Measurements from ENCODE around the gene IPO13. TPM values are rescaled to one million over a fixed set of nuclear protein-coding genes. Genes with fewer than 3 reads are reported as not detected.

IPO13 gene
- total RNA-seq, 2 experiments from 2014 or later = 22.0 to 27.2 TPM

GRCh38 chr1:43958351-43959255 lies 11.9 kb downstream of the IPO13 start:
- CTCF ChIA-PET = interaction anchor here (1.1 to 1.7 kb wide), 4 partner anchors 12 to 24 kb away, joined by 3 to 5 read pairs (median 4); partner anchors contain the start of genes DPH2 and IPO13
- no peak for DNase-seq
- Mint-ChIP-seq H3K36me3 (ENCODE audit: low read depth) (peaks cover 9% of the 10 kb centered on the region), H3K27ac (no peak overlapping the region), H3K4me3 (no peak overlapping the region), H3K27me3 (no peaks in the 10 kb centered on the region), H3K9me3 (no peaks in the 10 kb centered on the region), H3K4me1 (peaks cover 6% of the 10 kb centered on the region)
- POLR2A ChIA-PET = no interaction called here

DNA sequence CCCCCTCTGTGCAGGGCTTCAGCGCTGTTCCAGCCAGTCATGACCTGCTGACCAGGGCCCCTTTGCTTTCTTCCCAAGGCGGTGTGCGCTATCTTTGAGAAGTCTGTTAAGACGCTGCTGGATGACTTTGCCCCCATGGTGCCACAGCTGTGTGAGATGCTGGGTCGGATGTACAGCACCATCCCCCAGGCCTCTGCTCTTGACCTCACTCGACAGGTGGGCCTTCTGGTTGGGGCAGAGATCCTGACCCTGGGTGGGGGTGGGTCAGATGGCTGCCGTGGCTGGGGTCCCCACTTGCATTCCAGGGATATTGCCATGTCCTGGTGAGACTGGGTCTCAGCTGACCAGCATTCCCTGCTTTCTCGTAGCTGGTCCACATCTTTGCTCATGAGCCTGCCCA lies 14.0 kb downstream of the IPO13 start:
- peaks cover 6% of the 10 kb centered on the region for H3K4me1 Mint-ChIP-seq
- ChIA-PET CTCF (interaction anchor here (0.7 kb wide), 1 partner anchor 14 kb away, joined by 3 read pairs; the partner anchor contains the start of gene ATP6V0B), POLR2A (no interaction called here)
- no peak for DNase-seq
- peaks cover 9% of the 10 kb centered on the region for H3K36me3 Mint-ChIP-seq (ENCODE audit: low read depth)
- no peaks in the 10 kb centered on the region for H3K27me3 Mint-ChIP-seq
- H3K27ac Mint-ChIP-seq = no peak overlapping the region
- H3K9me3 Mint-ChIP-seq = no peaks in the 10 kb centered on the region
- no peak overlapping the region for H3K4me3 Mint-ChIP-seq

DNA sequence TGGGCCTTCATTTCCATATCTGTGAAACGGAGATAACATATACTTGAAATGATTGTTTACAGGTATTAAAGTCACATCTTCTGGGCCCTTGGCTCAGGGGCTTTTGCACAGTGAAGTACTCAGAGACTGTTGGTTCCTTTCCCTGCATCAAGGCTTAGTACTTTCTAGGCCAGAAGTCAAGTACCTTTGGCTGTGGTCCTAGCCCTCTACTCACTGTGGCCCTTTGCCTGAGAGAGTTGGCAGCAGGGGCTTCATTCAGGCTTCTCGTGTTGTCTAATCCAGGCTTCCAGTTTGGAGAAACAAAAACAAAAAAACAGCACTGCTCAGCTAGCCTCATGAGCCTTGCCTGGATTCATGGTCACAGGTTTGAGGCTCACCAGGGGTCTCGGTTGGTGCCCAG lies 14.9 kb downstream of the IPO13 start:
- CTCF ChIA-PET = interaction anchor here (0.6 to 1.0 kb wide), 3 partner anchors 8 to 14 kb away, joined by 3 read pairs; partner anchors contain the start of gene ATP6V0B
- POLR2A ChIA-PET = no interaction called here
- Mint-ChIP-seq H3K4me1 (peaks cover 6% of the 10 kb centered on the region), H3K36me3 (ENCODE audit: low read depth) (peaks cover 9% of the 10 kb centered on the region), H3K27me3 (no peaks in the 10 kb centered on the region), H3K9me3 (no peaks in the 10 kb centered on the region), H3K27ac (no peak overlapping the region), H3K4me3 (no peak overlapping the region)
- DNase-seq = no peak

DNA sequence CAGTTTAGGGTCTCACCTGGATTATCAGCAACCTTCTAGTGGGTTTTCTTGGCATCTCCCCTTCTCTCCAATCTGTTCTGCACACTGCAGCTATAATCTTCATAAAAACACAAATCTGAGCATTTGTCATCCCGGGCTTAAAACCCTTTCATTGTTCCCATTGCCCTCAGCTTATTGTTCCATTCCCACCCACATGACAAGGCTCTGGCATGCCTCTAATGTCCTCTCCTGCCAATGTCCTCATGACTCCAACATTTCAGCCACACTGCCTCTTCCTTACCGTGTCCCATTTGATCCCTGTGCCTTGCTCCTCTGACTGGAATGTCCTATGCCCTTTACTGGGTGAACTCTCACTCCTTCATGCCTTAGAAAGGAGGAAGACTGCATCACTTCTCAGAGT lies 15.6 kb downstream of the IPO13 start:
- Mint-ChIP-seq H3K4me3 (no peak overlapping the region), H3K4me1 (peaks cover 6% of the 10 kb centered on the region), H3K9me3 (no peaks in the 10 kb centered on the region), H3K27ac (no peak overlapping the region), H3K27me3 (no peaks in the 10 kb centered on the region), H3K36me3 (ENCODE audit: low read depth) (peaks cover 9% of the 10 kb centered on the region)
- CTCF ChIA-PET = interaction anchor here (0.6 to 1.3 kb wide), 3 partner anchors 9 to 15 kb away, joined by 3 read pairs; no protein-coding TSS in a partner anchor
- POLR2A ChIA-PET = no interaction called here
- DNase-seq = no peak

DNA sequence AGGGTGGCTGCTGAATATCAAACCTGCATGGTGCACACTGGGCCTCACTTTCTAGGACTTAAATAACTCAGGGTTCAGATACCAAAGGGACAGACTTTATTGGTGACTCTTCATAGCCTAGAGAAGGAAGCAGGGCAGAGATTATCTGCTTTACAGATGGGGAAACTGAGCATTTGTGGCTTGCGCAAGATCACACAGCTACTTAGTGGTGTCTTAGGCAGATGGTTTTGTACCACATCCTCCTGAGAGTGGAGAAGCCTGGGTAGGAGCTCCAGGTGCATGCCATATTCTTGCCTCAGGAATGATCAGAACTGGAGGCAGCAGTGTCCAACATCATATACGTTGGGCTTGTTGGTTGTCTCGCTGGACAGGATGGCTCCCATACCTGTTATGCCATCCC lies 16.3 kb downstream of the IPO13 start:
- H3K27ac Mint-ChIP-seq = no peak overlapping the region
- peaks cover 8% of the 10 kb centered on the region for H3K36me3 Mint-ChIP-seq (ENCODE audit: low read depth)
- ChIA-PET CTCF (interaction anchor here (0.6 to 1.3 kb wide), 2 partner anchors 9 to 132 kb away, joined by 3 read pairs; no protein-coding TSS in a partner anchor), POLR2A (no interaction called here)
- H3K4me3 Mint-ChIP-seq = no peak overlapping the region
- DNase-seq = no peak
- H3K27me3 Mint-ChIP-seq = no peaks in the 10 kb centered on the region
- H3K4me1 Mint-ChIP-seq = peaks cover 6% of the 10 kb centered on the region
- no peaks in the 10 kb centered on the region for H3K9me3 Mint-ChIP-seq

GRCh38 chr1:43963890-43964289 lies 17.1 kb downstream of the IPO13 start:
- CTCF ChIA-PET = interaction anchor here (0.8 to 1.3 kb wide), 5 partner anchors 8 to 223 kb away, joined by 3 read pairs; no protein-coding TSS in a partner anchor
- Mint-ChIP-seq H3K4me3 (no peak overlapping the region), H3K4me1 (peaks cover 6% of the 10 kb centered on the region), H3K27ac (no peak overlapping the region), H3K36me3 (ENCODE audit: low read depth) (peaks cover 5% of the 10 kb centered on the region), H3K27me3 (no peaks in the 10 kb centered on the region), H3K9me3 (no peaks in the 10 kb centered on the region)
- POLR2A ChIA-PET = no interaction called here
- no peak for DNase-seq

- Mint-ChIP-seq H3K9me3 (no peaks in the 10 kb centered on the region), H3K36me3 (ENCODE audit: low read depth) (peaks cover 5% of the 10 kb centered on the region), H3K4me3 (no peak overlapping the region), H3K27ac (no peak overlapping the region), H3K27me3 (no peaks in the 10 kb centered on the region), H3K4me1 (peaks cover 18% of the 10 kb centered on the region)
- ChIA-PET POLR2A (no interaction called here), CTCF (interaction anchor here (1.4 kb wide), 1 partner anchor 10 kb away, joined by 5 read pairs; no protein-coding TSS in a partner anchor)
- no peak for DNase-seq
Measured at GRCh38 chr1:43965316-43965715, 18.6 kb downstream of the IPO13 start.

GRCh38 chr1:43968348-43968948 lies 21.7 kb downstream of the IPO13 start:
- no peak overlapping the region for H3K27ac Mint-ChIP-seq
- ChIA-PET POLR2A (no interaction called here), CTCF (interaction anchor here (1.3 kb wide), 1 partner anchor 11 kb away, joined by 3 read pairs; no protein-coding TSS in a partner anchor)
- no peak overlapping the region for H3K4me3 Mint-ChIP-seq
- peak; percentile 54 for DNase-seq
- H3K4me1 Mint-ChIP-seq = peaks cover 24% of the 10 kb centered on the region
- H3K9me3 Mint-ChIP-seq = no peaks in the 10 kb centered on the region
- H3K27me3 Mint-ChIP-seq = no peaks in the 10 kb centered on the region
- peaks cover 14% of the 10 kb centered on the region for H3K36me3 Mint-ChIP-seq (ENCODE audit: low read depth)

GRCh38 chr1:43969416-43969745 lies 22.6 kb downstream of the IPO13 start:
- Mint-ChIP-seq H3K36me3 (ENCODE audit: low read depth) (peaks cover 20% of the 10 kb centered on the region), H3K9me3 (no peaks in the 10 kb centered on the region), H3K4me3 (peak overlapping the region; percentile 93), H3K27ac (peak overlapping the region; percentile 68), H3K27me3 (no peaks in the 10 kb centered on the region), H3K4me1 (peaks cover 33% of the 10 kb centered on the region)
- ChIA-PET POLR2A (no interaction called here), CTCF (interaction anchor here (0.8 to 2.5 kb wide), 3 partner anchors 20 to 35 kb away, joined by 5 to 11 read pairs (median 7); no protein-coding TSS in a partner anchor)
- no peak for DNase-seq

GRCh38 chr1:43969746-43970466 lies 23.2 kb downstream of the IPO13 start, which contains the start of gene DPH2:
Gene DPH2, plus strand, starts transcription at chr1:43970010. Its CDS starts 166 bp downstream, at chr1:43970176.
- ChIA-PET CTCF (interaction anchor here (0.8 to 2.5 kb wide), 6 partner anchors 11 to 36 kb away, joined by 3 to 11 read pairs (median 5); no protein-coding TSS in a partner anchor), POLR2A (no interaction called here)
- H3K27me3 Mint-ChIP-seq = no peaks in the 10 kb centered on the region
- H3K36me3 Mint-ChIP-seq (ENCODE audit: low read depth) = peaks cover 20% of the 10 kb centered on the region
- no peaks in the 10 kb centered on the region for H3K9me3 Mint-ChIP-seq
- H3K27ac Mint-ChIP-seq = peak within 1 kb of the TSS; percentile 92
- peaks cover 34% of the 10 kb centered on the region for H3K4me1 Mint-ChIP-seq
- peak; percentile 98 for DNase-seq
- H3K4me3 Mint-ChIP-seq = peak within 1 kb of the TSS; percentile 93

DNA sequence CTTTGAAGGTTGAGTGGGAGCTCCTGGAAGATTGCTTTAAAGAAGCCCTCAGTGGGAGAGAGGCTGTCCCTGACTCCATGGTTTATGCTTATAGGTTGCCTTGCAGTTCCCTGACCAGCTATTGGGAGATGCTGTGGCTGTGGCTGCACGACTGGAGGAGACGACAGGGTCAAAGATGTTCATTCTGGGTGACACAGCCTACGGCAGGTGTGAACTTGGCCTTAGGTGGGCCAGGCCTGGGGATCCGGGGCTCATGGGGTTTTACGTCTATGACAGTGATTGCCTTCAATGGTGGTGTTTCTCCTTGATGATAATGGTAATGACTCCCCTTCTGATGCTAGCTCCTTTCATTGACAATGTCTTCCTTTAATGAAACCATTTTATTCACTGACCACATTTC lies 23.8 kb downstream of the IPO13 start:
- H3K27ac Mint-ChIP-seq = peak overlapping the region; percentile 92
- H3K36me3 Mint-ChIP-seq (ENCODE audit: low read depth) = peaks cover 20% of the 10 kb centered on the region
- H3K27me3 Mint-ChIP-seq = no peaks in the 10 kb centered on the region
- peak overlapping the region; percentile 93 for H3K4me3 Mint-ChIP-seq
- ChIA-PET POLR2A (no interaction called here), CTCF (interaction anchor here (1.2 to 2.5 kb wide), 5 partner anchors 12 to 36 kb away, joined by 3 to 11 read pairs (median 5); no protein-coding TSS in a partner anchor)
- DNase-seq = no peak
- no peaks in the 10 kb centered on the region for H3K9me3 Mint-ChIP-seq
- H3K4me1 Mint-ChIP-seq = peaks cover 34% of the 10 kb centered on the region

- H3K36me3 Mint-ChIP-seq (ENCODE audit: low read depth) = peaks cover 23% of the 10 kb centered on the region
- POLR2A ChIA-PET = no interaction called here
Measured at GRCh38 chr1:43970911-43971310, 24.2 kb downstream of the IPO13 start.

More at GRCh38 chr1:43970911-43971310, 24.2 kb downstream of the IPO13 start:
- CTCF ChIA-PET = interaction anchor here (1.2 to 2.5 kb wide), 5 partner anchors 12 to 37 kb away, joined by 3 to 11 read pairs (median 5); no protein-coding TSS in a partner anchor
- peaks cover 36% of the 10 kb centered on the region for H3K4me1 Mint-ChIP-seq
- H3K27me3 Mint-ChIP-seq = no peaks in the 10 kb centered on the region
- H3K27ac Mint-ChIP-seq = no peak overlapping the region
- DNase-seq = no peak
- no peaks in the 10 kb centered on the region for H3K9me3 Mint-ChIP-seq
- H3K4me3 Mint-ChIP-seq = peak overlapping the region; percentile 93

Data from activated CD4-positive, alpha-beta T cell treated with anti-CD3 and anti-CD28 coated beads, Interleukin-2, amount 10 ng/mL, durations not matched to agents 7 days and 5 days (primary cell).